GM12878 (cell line): ENCODE results near the gene ZNF567. TPM values are rescaled to one million over a fixed set of nuclear protein-coding genes. Genes with fewer than 3 reads are reported as not detected.

ENCODE experiments used
- ATAC-seq: fragments of 200-7000 bp; cut with Tn5 transposase; 3 replicates; pipeline ENCODE4 v1.9.1; 2020; ENCODE audit warnings: mild to moderate bottlenecking, moderate library complexity
- BruUV-seq: library from RNA; stranded (reverse); fragments of 400-500 nt; replicated peaks from 2 replicates; lab custom pipeline; 2021; lab: Mats Ljungman, UMichigan
- CTCF ChIA-PET: fragments of 300-600 bp; sonication (Branson Sonifier 250); formaldehyde crosslinking; extraction: SDS; loops from one replicate; lab custom pipeline; 2021; ENCODE audit warnings: inconsistent platforms; lab: Yijun Ruan, JAX
- POLR2A ChIA-PET: fragments of 350-600 bp; formaldehyde crosslinking; extraction: SDS; loops from one replicate; lab custom pipeline; 2021; ENCODE audit warnings: inconsistent platforms; lab: Charles Lee
- RAD21 ChIA-PET: fragments of 300-600 bp; sonication (Branson Sonifier 250); formaldehyde crosslinking; loops from one replicate; lab custom pipeline; 2023; ENCODE audit warnings: antibody characterized with exemption; ENCODE audit not compliant: unreplicated experiment; lab: Charles Lee
- SMC1A ChIA-PET: fragments of 300-600 bp; sonication (Branson Sonifier 250); formaldehyde crosslinking; loops from one replicate; lab custom pipeline; 2023; ENCODE audit not compliant: unreplicated experiment, uncharacterized antibody; lab: Charles Lee
- DNase-seq: peaks from one replicate; pipeline ENCODE4 v3.0.0-alpha.2; 2011; ENCODE audit warnings: low read depth, low spot score
- FAIRE-seq: peaks from 3 replicates; lab custom pipeline; 2011; peaks lifted over from hg19 to GRCh38; lab: Jason Lieb, UNC
- H2AFZ ChIP-seq: 2 replicates; pipeline ENCODE4 v1.6.0; 2011; ENCODE audit warnings: low read depth, low read length, control low read depth; ENCODE audit not compliant: control insufficient read depth
- H3K27ac ChIP-seq: 2 replicates; pipeline ENCODE4 v1.5.1; 2011; ENCODE audit warnings: control low read depth; ENCODE audit not compliant: control insufficient read depth, insufficient read depth
- H3K27me3 ChIP-seq, 2 experiments: replicated peaks in 1 of 2; 2 replicates each; pipeline versions ENCODE4 v1.6.0 to v1.6.1; 2011; ENCODE audit warnings: low read length in 1 of 2; ENCODE audit not compliant: control insufficient read depth in 2 of 2, insufficient read depth in 2 of 2
- H3K36me3 ChIP-seq, 2 experiments: 2 replicates each; pipeline ENCODE4 v1.5.1; 2011; ENCODE audit warnings: low read length in 1 of 2; ENCODE audit not compliant: control insufficient read depth in 2 of 2, insufficient read depth in 2 of 2
- H3K4me1 ChIP-seq: 2 replicates; pipeline ENCODE4 v1.6.1; 2011; ENCODE audit warnings: mild to moderate bottlenecking, low read length, moderate library complexity, mixed read lengths; ENCODE audit not compliant: control insufficient read depth, insufficient read depth
- H3K4me2 ChIP-seq: 2 replicates; pipeline ENCODE4 v1.6.0; 2011; ENCODE audit warnings: control low read depth; ENCODE audit not compliant: control insufficient read depth, insufficient read depth
- H3K4me3 ChIP-seq: fragments of 200-600 bp; sonication (generic); 2 replicates; pipeline ENCODE4 v1.5.1; 2016
- H3K79me2 ChIP-seq: 2 replicates; pipeline ENCODE4 v1.6.0; 2011; ENCODE audit warnings: low read length; ENCODE audit not compliant: control insufficient read depth, insufficient read depth
- H3K9ac ChIP-seq: 2 replicates; pipeline ENCODE4 v1.8.0; 2011; ENCODE audit warnings: low read length, control low read depth, mixed read lengths; ENCODE audit not compliant: control insufficient read depth, insufficient read depth
- H3K9me3 ChIP-seq: replicated peaks from 3 replicates; pipeline ENCODE4 v1.5.1; 2011; ENCODE audit warnings: mild to moderate bottlenecking, low read length; ENCODE audit not compliant: control insufficient read depth, insufficient read depth
- H4K20me1 ChIP-seq: 2 replicates; pipeline ENCODE4 v1.6.0; 2011; ENCODE audit not compliant: control insufficient read depth, insufficient read depth
- HDAC2 ChIP-seq: fragments of 200-600 bp; sonication (generic); IDR thresholded peaks from 2 replicates; pipeline ENCODE4 v1.6.1; 2017
- MLLT1 ChIP-seq: fragments of 450-650 bp; IDR thresholded peaks from 2 replicates; pipeline ENCODE4 v1.6.1; 2016; ENCODE audit warnings: mild to moderate bottlenecking
- POLR2AphosphoS5 ChIP-seq: IDR thresholded peaks from 2 replicates; pipeline ENCODE4 v1.6.1; 2011; ENCODE audit warnings: mild to moderate bottlenecking, low read length, inconsistent platforms
- USF1 ChIP-seq: IDR thresholded peaks from 2 replicates; pipeline ENCODE4 v1.6.1; 2011; ENCODE audit warnings: borderline replicate concordance, low read depth, mild to moderate bottlenecking, moderate library complexity, mixed read lengths, low read length; ENCODE audit not compliant: insufficient read depth; ENCODE audit errors: extremely low read length
- WGBS: methylation state at CpG from one replicate; pipeline ENCODE4 v1.1.6; 2016; ENCODE audit warnings: low lambda C conversion rate; ENCODE audit not compliant: insufficient replicate concordance, insufficient coverage; ENCODE audit errors: missing lambda C conversion rate; 5-methylcytosine and 5-hydroxymethylcytosine counted together
- in situ Hi-C: fragments of 300-500 bp; cut with MboI; formaldehyde crosslinking; loops from 9 replicates; pipeline ENCODE4 v1.14.3; 2018; ENCODE audit warnings: mixed read lengths
- intact Hi-C: fragments of 100-400 bp; cut with micrococcal nuclease; formaldehyde crosslinking; loops from one replicate; pipeline ENCODE4 v1.14.2; 2022; ENCODE audit not compliant: unreplicated experiment
- polyA plus RNA-seq, 11 experiments: library from polyadenylated mRNA; depleted of rRNA in 4 of 11; unstranded in 6 of 11; stranded (reverse) in 5 of 11; fragments of >200 nt; fragmentation: Nextera tagmentation in 4 of 11; fragmentation: Illumina TruSeq in 1 of 11; extraction: Ambion mirVana in 4 of 11; extraction: Trizol in 1 of 11; gene quantifications; 1 replicate in 1 of 11; 2 replicates in 10 of 11; pipeline versions ENCODE4 v1.2.1 to v1.2.3, GENCODE V29; 2011 to 2016; ENCODE audit warnings: inconsistent platforms in 2 of 11, missing spikeins in 2 of 11, low read depth in 1 of 11
- total RNA-seq, 4 experiments: library from RNA; depleted of rRNA in 3 of 4; stranded (reverse); fragments of >200 nt in 3 of 4; fragmentation: Illumina TruSeq in 1 of 4; extraction: Trizol in 1 of 4; gene quantifications; 2 replicates each; pipeline versions ENCODE4 v1.2.1 to v1.2.3, GENCODE V29; 2013 to 2021

ZNF567 gene
- total and polyA plus RNA-seq, 10 of the 15 experiments (the other 5 are each of a cell fraction or from before 2014, with no cell fraction given), result 4.9 to 11.9 (median 8.7) TPM

- ChIA-PET CTCF (interaction anchor here (0.6 kb wide), 1 partner anchor 557 kb away, joined by 3 read pairs; no protein-coding TSS in a partner anchor), POLR2A (interaction anchor here (0.5 kb wide), 1 partner anchor 60 kb away, joined by 5 read pairs; no protein-coding TSS in a partner anchor)
- no peak overlapping the region for H3K27ac ChIP-seq
Measured at GRCh38 chr19:36665832-36666231, 21.6 kb upstream of the ZNF567 start.

More at GRCh38 chr19:36665832-36666231, 21.6 kb upstream of the ZNF567 start:
- RAD21 ChIA-PET, result no interaction called here
- DNase-seq (no peak), FAIRE-seq (no peak), ATAC-seq (no peak)
- no TSS peak for BruUV-seq
- Histone ChIP-seq H4K20me1 (no peaks in the 10 kb centered on the region), H3K4me2 (peak overlapping the region; percentile 84), H3K36me3 (peaks cover 0 to 8% of the 10 kb centered on the region in 2 experiments; a peak in 1 of 4 replicates), H2AFZ (no peak overlapping the region), H3K27me3 (no peaks in the 10 kb centered on the region), H3K4me1 (no peaks in the 10 kb centered on the region; the same call in 1 of the 2 replicates), H3K4me3 (peak overlapping the region; percentile 90), H3K9ac (no peak overlapping the region), H3K79me2 (no peaks in the 10 kb centered on the region; the same call in 1 of the 2 replicates), H3K9me3 (peaks cover 9% of the 10 kb centered on the region; the same call in 2 of the 3 replicates)
- TF ChIP-seq USF1 (no peak), POLR2AphosphoS5 (no peak), HDAC2 (no peak), MLLT1 (0 out of 2 replicates have a peak, but pooled peaks have one; percentile 53)
- WGBS, result 21% methylated on average over 4 of the region's 14 CpGs
- SMC1A ChIA-PET, result interaction anchor here (1.2 kb wide), 1 partner anchor 61 kb away, joined by 3 read pairs; the partner anchor contains the start of gene ZNF382
- in situ Hi-C loops, result no loop called here
- intact Hi-C loops, result no loop called here
